PC-9 (cell line): ENCODE results near the gene MRPL14. TPM values are rescaled to one million over a fixed set of nuclear protein-coding genes. Genes with fewer than 3 reads are reported as not detected.

Source experiments
- BruUV-seq: library from RNA; stranded (reverse); fragments of 400-500 nt; replicated peaks from 2 replicates; lab custom pipeline; 2021; lab: Mats Ljungman, UMichigan
- CTCF ChIA-PET: fragments of 300-600 bp; sonication (Branson Sonifier 250); formaldehyde crosslinking; loops from one replicate; lab custom pipeline; 2022; ENCODE audit warnings: antibody characterized with exemption; lab: Charles Lee
- POLR2A ChIA-PET: fragments of 300-600 bp; sonication (Branson Sonifier 250); formaldehyde crosslinking; loops from one replicate; lab custom pipeline; 2022; ENCODE audit warnings: antibody characterized with exemption; ENCODE audit not compliant: unreplicated experiment; lab: Charles Lee
- DNase-seq, 2 experiments: peaks; one replicate each; pipeline versions ENCODE4 v3.0.0 to v3.0.0-alpha.2; 2015 to 2022; ENCODE audit warnings: mixed read lengths in 1 of 2
- H2AFZ ChIP-seq: fragments of 200-600 bp; sonication (generic); 2 replicates; pipeline ENCODE4 v1.8.1; 2017; ENCODE audit warnings: antibody characterized with exemption
- H3F3A ChIP-seq: fragments of 200-600 bp; sonication (generic); 2 replicates; pipeline ENCODE4 v1.8.1; 2017; ENCODE audit warnings: antibody characterized with exemption, mild to moderate bottlenecking, low read depth; ENCODE audit not compliant: insufficient read depth
- H3K27ac ChIP-seq: fragments of 200-600 bp; sonication (generic); 2 replicates; pipeline ENCODE4 v1.6.1; 2016; ENCODE audit warnings: mixed run types
- H3K27me3 ChIP-seq: fragments of 200-600 bp; sonication (generic); 2 replicates; pipeline ENCODE4 v1.6.1; 2016; ENCODE audit warnings: low read depth, mixed run types; ENCODE audit not compliant: insufficient read depth
- H3K36me3 ChIP-seq: fragments of 200-600 bp; sonication (generic); 2 replicates; pipeline ENCODE4 v1.6.1; 2016; ENCODE audit warnings: low read depth, mixed run types
- H3K4me1 ChIP-seq: fragments of 200-600 bp; sonication (generic); replicated peaks from 2 replicates; pipeline ENCODE4 v1.6.1; 2016; ENCODE audit warnings: mixed run types; ENCODE audit not compliant: insufficient read depth
- H3K4me2 ChIP-seq: fragments of 200-600 bp; sonication (generic); 2 replicates; pipeline ENCODE4 v1.6.1; 2017; ENCODE audit warnings: mixed run types
- H3K4me3 ChIP-seq: fragments of 200-600 bp; sonication (generic); 2 replicates; pipeline ENCODE4 v1.6.1; 2016; ENCODE audit warnings: mixed run types
- H3K79me2 ChIP-seq: fragments of 200-600 bp; sonication (generic); 2 replicates; pipeline ENCODE4 v1.6.1; 2017; ENCODE audit warnings: low read depth, mixed run types
- H3K9me2 ChIP-seq: fragments of 200-600 bp; sonication (generic); 2 replicates; pipeline ENCODE4 v1.8.1; 2017; ENCODE audit warnings: mild to moderate bottlenecking; ENCODE audit not compliant: insufficient read depth
- H3K9me3 ChIP-seq: fragments of 200-600 bp; sonication (generic); 2 replicates; pipeline ENCODE4 v1.8.1; 2016; ENCODE audit warnings: low read depth; ENCODE audit not compliant: insufficient read depth
- H4K20me1 ChIP-seq: fragments of 200-600 bp; sonication (generic); 2 replicates; pipeline ENCODE4 v1.8.1; 2017; ENCODE audit not compliant: insufficient read depth
- CTCF ChIP-seq: fragments of 200-600 bp; sonication (generic); conservative IDR thresholded peaks from 2 replicates; pipeline ENCODE4 v1.6.1; 2017; ENCODE audit warnings: mixed run types, antibody characterized with exemption, mild to moderate bottlenecking, moderate library complexity
- EZH2 ChIP-seq: fragments of 200-600 bp; sonication (generic); IDR thresholded peaks from 2 replicates; pipeline ENCODE4 v1.8.0; 2017; ENCODE audit warnings: antibody characterized with exemption, low read depth
- intact Hi-C: fragments of 100-400 bp; cut with micrococcal nuclease; formaldehyde crosslinking; loops from one replicate; pipeline ENCODE4 v1.10.0; 2022; ENCODE audit not compliant: unreplicated experiment
- total RNA-seq: library from RNA; stranded (reverse); gene quantifications from 2 replicates; pipeline ENCODE4 v1.2.3, GENCODE V29; 2021

MRPL14 gene
- total RNA-seq, 1 experiment from 2014 or later, result 96.3 TPM

DNA sequence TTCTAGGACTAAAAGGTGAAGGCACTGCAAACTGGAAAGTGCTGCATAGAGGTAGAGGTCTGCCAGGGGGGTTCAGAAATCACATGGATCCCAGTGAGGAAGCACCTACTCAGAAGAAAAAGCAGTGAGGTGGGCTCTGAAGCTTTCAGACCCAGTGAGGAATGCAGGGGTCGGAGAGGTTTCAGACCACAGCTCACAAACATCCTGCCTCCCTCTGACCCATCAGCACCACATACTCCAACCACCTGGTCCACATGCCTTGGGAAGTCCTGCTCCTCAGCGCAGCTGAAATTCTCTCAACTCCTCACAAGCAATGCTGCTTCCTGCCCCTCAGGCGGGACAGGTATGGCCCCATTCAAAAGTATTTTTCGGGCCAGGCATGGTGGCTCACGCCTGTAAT is 20.2 kb downstream of the MRPL14 start:
- H3K4me2 ChIP-seq, result no peak overlapping the region
- BruUV-seq, result no TSS peak
- POLR2A ChIA-PET, result no interaction called here
- H3K27me3 ChIP-seq, result no peaks in the 10 kb centered on the region
- no peak for TF ChIP-seq EZH2
- TF ChIP-seq CTCF, result no peak
- H3K9me2 ChIP-seq, result no peaks in the 10 kb centered on the region
- H4K20me1 ChIP-seq, result peaks cover 22% of the 10 kb centered on the region; the same call in 1 of the 2 replicates
- intact Hi-C loops, result no loop called here
- no peaks in the 10 kb centered on the region for H3K9me3 ChIP-seq
- H3K4me3 ChIP-seq, result no peak overlapping the region
- H2AFZ ChIP-seq, result no peak overlapping the region
- H3F3A ChIP-seq, result peaks cover 5% of the 10 kb centered on the region; the same call in 1 of the 2 replicates
- no peak for DNase-seq
- no peak overlapping the region for H3K27ac ChIP-seq
- CTCF ChIA-PET, result interaction anchor here (0.6 to 0.8 kb wide), 2 partner anchors 10 to 69 kb away, joined by 3 to 5 read pairs; no protein-coding TSS in a partner anchor
- H3K36me3 ChIP-seq, result peaks cover 3% of the 10 kb centered on the region
- H3K79me2 ChIP-seq, result no peaks in the 10 kb centered on the region; the same call in 1 of the 2 replicates
- H3K4me1 ChIP-seq, result no peaks in the 10 kb centered on the region

- Histone ChIP-seq H3K27me3 (no peaks in the 10 kb centered on the region), H3K36me3 (no peaks in the 10 kb centered on the region; the same call in 1 of the 2 replicates), H3K27ac (no peak overlapping the region), H3K9me2 (no peaks in the 10 kb centered on the region), H2AFZ (no peak overlapping the region), H3K9me3 (no peaks in the 10 kb centered on the region), H3F3A (peaks cover 8% of the 10 kb centered on the region; the same call in 1 of the 2 replicates), H3K4me1 (no peaks in the 10 kb centered on the region), H3K4me2 (no peak overlapping the region), H3K4me3 (no peak overlapping the region), H3K79me2 (no peaks in the 10 kb centered on the region; the same call in 1 of the 2 replicates), H4K20me1 (peaks cover 26% of the 10 kb centered on the region; the same call in 1 of the 2 replicates)
- no TSS peak for BruUV-seq
- DNase-seq, result no peak
- TF ChIP-seq EZH2, result no peak
- TF ChIP-seq CTCF, result no peak
- intact Hi-C loops, result no loop called here
- ChIA-PET CTCF (interaction anchor here (0.8 kb wide), 1 partner anchor 11 kb away, joined by 3 read pairs; no protein-coding TSS in a partner anchor), POLR2A (interaction anchor here (0.8 kb wide), 1 partner anchor 342 kb away, joined by 11 read pairs; no protein-coding TSS in a partner anchor)
Measured at GRCh38 chr6:44105993-44106740, 21.1 kb downstream of the MRPL14 start.

DNA sequence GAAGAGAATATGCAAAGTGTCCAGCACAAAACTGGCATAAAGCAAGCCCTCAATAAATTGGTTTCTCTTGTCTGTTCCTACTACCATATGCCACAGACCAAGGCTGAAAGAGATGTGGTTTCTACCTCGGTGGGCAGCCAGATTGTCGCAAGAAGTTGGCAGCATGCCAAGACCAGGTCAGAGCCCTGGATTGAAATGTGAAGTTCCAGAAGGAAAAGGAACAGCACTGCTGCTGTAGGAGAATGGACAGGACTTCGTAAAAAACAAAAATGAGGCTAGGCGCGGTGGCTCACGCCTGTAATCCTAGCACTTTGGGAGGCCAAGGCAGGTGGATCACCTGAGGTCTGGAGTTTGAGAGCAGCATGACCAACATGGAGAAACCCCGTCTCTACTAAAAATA is 22.1 kb downstream of the MRPL14 start:
- Histone ChIP-seq H3K36me3 (no peaks in the 10 kb centered on the region; the same call in 1 of the 2 replicates), H3K4me1 (no peaks in the 10 kb centered on the region), H2AFZ (no peak overlapping the region), H3K27me3 (no peaks in the 10 kb centered on the region), H3K79me2 (no peaks in the 10 kb centered on the region; the same call in 1 of the 2 replicates), H3K9me3 (no peaks in the 10 kb centered on the region), H3K9me2 (no peaks in the 10 kb centered on the region), H3F3A (peaks cover 11% of the 10 kb centered on the region; the same call in 1 of the 2 replicates), H3K4me3 (no peak overlapping the region), H3K27ac (no peak overlapping the region), H4K20me1 (peaks cover 27% of the 10 kb centered on the region; the same call in 1 of the 2 replicates), H3K4me2 (no peak overlapping the region)
- intact Hi-C loops, result no loop called here
- no peak for DNase-seq
- ChIA-PET POLR2A (interaction anchor here (0.8 kb wide), 1 partner anchor 341 kb away, joined by 11 read pairs; no protein-coding TSS in a partner anchor), CTCF (no interaction called here)
- no peak for TF ChIP-seq CTCF
- no peak for TF ChIP-seq EZH2
- BruUV-seq, result no TSS peak
